Caco-2 (cell line): ENCODE results near the gene PLCB1. TPM values are rescaled to one million over a fixed set of nuclear protein-coding genes. Genes with fewer than 3 reads are reported as not detected.

Experiments
- BruUV-seq: library from RNA; stranded (reverse); fragments of 400-500 nt; replicated peaks from 2 replicates; lab custom pipeline; 2021; lab: Mats Ljungman, UMichigan
- CTCF ChIA-PET: fragments of 300-600 bp; sonication (Branson Sonifier 250); formaldehyde crosslinking; loops from one replicate; lab custom pipeline; 2022; ENCODE audit warnings: antibody characterized with exemption; lab: Charles Lee
- POLR2A ChIA-PET: fragments of 300-600 bp; sonication (Branson Sonifier 250); formaldehyde crosslinking; loops from one replicate; lab custom pipeline; 2022; ENCODE audit warnings: antibody characterized with exemption; lab: Charles Lee
- DNase-seq, 2 experiments: peaks; one replicate each; pipeline versions ENCODE4 v3.0.0 to v3.0.0-alpha.2; 2020 to 2022
- H3K27me3 ChIP-seq: replicated peaks from 2 replicates; pipeline ENCODE4 v1.6.0; 2011; ENCODE audit warnings: low read length; ENCODE audit not compliant: control insufficient read depth, insufficient read depth
- H3K36me3 ChIP-seq: 2 replicates; pipeline ENCODE4 v1.5.1; 2011; ENCODE audit warnings: low read length; ENCODE audit not compliant: control insufficient read depth, insufficient read depth
- H3K4me1 ChIP-seq: fragments of 250-450 bp; sonication (Bioruptor Pico); 2 replicates; pipeline ENCODE4 v1.5.1; 2020; ENCODE audit warnings: mild to moderate bottlenecking
- H3K4me3 ChIP-seq: 2 replicates; pipeline ENCODE4 v1.5.1; 2011; ENCODE audit warnings: low read depth, mild to moderate bottlenecking, control low read depth, low read length
- H3K9me3 ChIP-seq: fragments of 250-450 bp; sonication (Bioruptor Pico); 2 replicates; pipeline ENCODE4 v1.5.1; 2020; ENCODE audit warnings: mild to moderate bottlenecking, moderate library complexity
- H3K27ac Mint-ChIP-seq: one replicate; pipeline ENCODE4 v1.8.0; 2022; ENCODE audit warnings: mixed read lengths; ENCODE audit not compliant: unreplicated experiment
- H3K27me3 Mint-ChIP-seq: one replicate; pipeline ENCODE4 v1.8.0; 2022; ENCODE audit warnings: mixed read lengths; ENCODE audit not compliant: insufficient read depth, unreplicated experiment
- H3K36me3 Mint-ChIP-seq: one replicate; pipeline ENCODE4 v1.8.0; 2022; ENCODE audit warnings: mild to moderate bottlenecking, mixed read lengths; ENCODE audit not compliant: insufficient read depth, unreplicated experiment
- H3K4me1 Mint-ChIP-seq: one replicate; pipeline ENCODE4 v1.8.0; 2022; ENCODE audit warnings: low read depth, mixed read lengths; ENCODE audit not compliant: unreplicated experiment
- H3K4me3 Mint-ChIP-seq: one replicate; pipeline ENCODE4 v1.8.0; 2022; ENCODE audit warnings: mild to moderate bottlenecking, moderate library complexity, mixed read lengths; ENCODE audit not compliant: unreplicated experiment
- H3K9me3 Mint-ChIP-seq: one replicate; pipeline ENCODE4 v1.8.0; 2022; ENCODE audit warnings: mixed read lengths; ENCODE audit not compliant: unreplicated experiment
- intact Hi-C: fragments of 100-400 bp; cut with micrococcal nuclease; formaldehyde crosslinking; loops from one replicate; pipeline ENCODE4 v1.10.0; 2022; ENCODE audit not compliant: unreplicated experiment
- total RNA-seq: library from RNA; stranded (reverse); gene quantifications from 2 replicates; pipeline ENCODE4 v1.2.3, GENCODE V29; 2022
- TF ChIP-seq, protein P1 (sequence below), 2 experiments: fragments of 200-600 bp in 1 of 2; IDR thresholded peaks; 1 replicate in 1 of 2; 2 replicates in 1 of 2; pipeline versions ENCODE4 v1.5.1 to v1.8.0; 2011 to 2022; ENCODE audit warnings: antibody characterized with exemption in 1 of 2, control low read depth in 1 of 2, inconsistent platforms in 1 of 2, low read depth in 1 of 2, low read length in 1 of 2, mild to moderate bottlenecking in 1 of 2, moderate library complexity in 1 of 2; ENCODE audit not compliant: insufficient read depth in 1 of 2, severe bottlenecking in 1 of 2, unreplicated experiment in 1 of 2

The PLCB1 gene
- total RNA-seq, 1 experiment from 2014 or later = 105 TPM

DNA sequence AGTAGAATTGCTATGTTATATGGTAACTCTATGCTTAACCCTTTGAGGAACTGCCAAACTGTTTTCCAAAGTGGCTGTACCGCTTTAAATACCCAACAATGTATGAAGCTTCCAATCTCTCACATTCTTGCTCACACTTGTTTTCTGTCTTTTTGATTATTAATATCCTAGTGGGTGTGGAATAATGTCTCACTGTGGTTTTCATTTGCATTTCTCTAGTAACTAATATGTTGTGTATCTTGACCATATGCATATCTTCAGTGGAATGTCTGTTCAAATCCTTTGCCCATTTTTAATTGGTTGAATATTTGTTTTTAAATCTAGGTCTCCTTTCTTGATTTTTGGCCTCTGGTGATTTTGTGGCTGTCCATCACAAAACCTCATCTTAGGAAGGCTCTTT, 759.0 kb downstream of the PLCB1 start:
- H3K27me3 Mint-ChIP-seq = no peaks in the 10 kb centered on the region
- no peaks in the 10 kb centered on the region for H3K4me1 Mint-ChIP-seq
- BruUV-seq = no TSS peak
- Histone ChIP-seq H3K36me3 (no peaks in the 10 kb centered on the region), H3K4me1 (no peaks in the 10 kb centered on the region), H3K4me3 (no peak overlapping the region), H3K27me3 (no peaks in the 10 kb centered on the region), H3K9me3 (peaks cover 6% of the 10 kb centered on the region; the same call in 1 of the 2 replicates)
- DNase-seq = no peak
- peaks cover 40% of the 10 kb centered on the region for H3K9me3 Mint-ChIP-seq
- intact Hi-C loops = no loop called here
- TF ChIP-seq, protein P1, sequence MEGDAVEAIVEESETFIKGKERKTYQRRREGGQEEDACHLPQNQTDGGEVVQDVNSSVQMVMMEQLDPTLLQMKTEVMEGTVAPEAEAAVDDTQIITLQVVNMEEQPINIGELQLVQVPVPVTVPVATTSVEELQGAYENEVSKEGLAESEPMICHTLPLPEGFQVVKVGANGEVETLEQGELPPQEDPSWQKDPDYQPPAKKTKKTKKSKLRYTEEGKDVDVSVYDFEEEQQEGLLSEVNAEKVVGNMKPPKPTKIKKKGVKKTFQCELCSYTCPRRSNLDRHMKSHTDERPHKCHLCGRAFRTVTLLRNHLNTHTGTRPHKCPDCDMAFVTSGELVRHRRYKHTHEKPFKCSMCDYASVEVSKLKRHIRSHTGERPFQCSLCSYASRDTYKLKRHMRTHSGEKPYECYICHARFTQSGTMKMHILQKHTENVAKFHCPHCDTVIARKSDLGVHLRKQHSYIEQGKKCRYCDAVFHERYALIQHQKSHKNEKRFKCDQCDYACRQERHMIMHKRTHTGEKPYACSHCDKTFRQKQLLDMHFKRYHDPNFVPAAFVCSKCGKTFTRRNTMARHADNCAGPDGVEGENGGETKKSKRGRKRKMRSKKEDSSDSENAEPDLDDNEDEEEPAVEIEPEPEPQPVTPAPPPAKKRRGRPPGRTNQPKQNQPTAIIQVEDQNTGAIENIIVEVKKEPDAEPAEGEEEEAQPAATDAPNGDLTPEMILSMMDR (IDR thresholded peaks at IDR 0.05; ENCODE audit: insufficient read depth in 1 of 2, low read depth in 1 of 2, low read length in 1 of 2, severe bottlenecking in 1 of 2, unreplicated experiment in 1 of 2) = no peak
- H3K36me3 Mint-ChIP-seq = no peaks in the 10 kb centered on the region
- POLR2A ChIA-PET = no interaction called here
- CTCF ChIA-PET = no interaction called here
- H3K27ac Mint-ChIP-seq = no peak overlapping the region
- H3K4me3 Mint-ChIP-seq = no peak overlapping the region

DNA sequence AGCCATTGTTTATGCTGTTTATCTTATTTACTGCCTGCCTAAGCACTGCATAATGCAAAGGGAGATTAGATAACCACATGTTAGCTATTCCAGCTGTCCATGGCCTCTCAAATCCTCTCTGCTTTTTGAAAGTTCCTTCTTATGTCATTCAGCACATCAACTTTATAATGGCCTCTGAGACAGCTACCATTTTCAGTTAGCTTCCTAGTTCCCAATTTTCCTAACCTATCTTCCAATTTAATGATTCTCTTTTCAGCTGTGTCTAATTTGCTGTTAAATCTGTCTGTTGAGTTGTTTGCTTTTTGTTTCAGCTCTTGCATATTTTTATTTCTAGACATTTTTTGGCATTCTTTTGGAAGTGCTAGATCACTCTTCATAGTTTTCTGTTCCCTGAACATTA, 763.4 kb downstream of the PLCB1 start:
- Histone ChIP-seq H3K27me3 (no peaks in the 10 kb centered on the region), H3K4me3 (no peak overlapping the region), H3K4me1 (no peaks in the 10 kb centered on the region), H3K9me3 (peaks cover 11% of the 10 kb centered on the region), H3K36me3 (no peaks in the 10 kb centered on the region)
- CTCF ChIA-PET = no interaction called here
- Mint-ChIP-seq H3K27me3 (no peaks in the 10 kb centered on the region), H3K9me3 (peaks cover 21% of the 10 kb centered on the region), H3K4me1 (no peaks in the 10 kb centered on the region), H3K4me3 (no peak overlapping the region), H3K27ac (no peak overlapping the region), H3K36me3 (no peaks in the 10 kb centered on the region)
- DNase-seq = no peak
- POLR2A ChIA-PET = no interaction called here
- intact Hi-C loops = no loop called here
- no TSS peak for BruUV-seq
- TF ChIP-seq, protein P1 (IDR thresholded peaks at IDR 0.05; ENCODE audit: insufficient read depth in 1 of 2, low read depth in 1 of 2, low read length in 1 of 2, severe bottlenecking in 1 of 2, unreplicated experiment in 1 of 2) = no peak

DNA sequence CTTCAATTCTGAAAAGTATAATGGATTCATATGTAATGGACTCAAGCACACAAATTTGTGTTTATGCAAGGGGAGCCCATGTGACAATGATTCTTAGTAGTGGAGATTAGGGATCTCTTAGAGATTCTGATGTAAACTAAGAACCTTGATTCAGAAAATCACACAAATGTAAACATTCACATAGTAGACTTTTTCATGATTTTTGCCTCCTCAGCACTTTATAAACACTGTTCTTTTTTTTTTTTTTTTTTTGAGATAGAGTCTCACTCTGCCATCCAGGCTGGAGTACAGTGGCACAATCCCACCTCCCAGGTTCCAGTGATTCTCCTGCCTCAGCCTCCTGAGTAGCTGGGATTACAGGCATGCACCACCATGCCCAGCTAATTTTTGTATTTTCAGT, 766.8 kb downstream of the PLCB1 start:
- Mint-ChIP-seq H3K27me3 (no peaks in the 10 kb centered on the region), H3K9me3 (peaks cover 21% of the 10 kb centered on the region), H3K27ac (no peak overlapping the region), H3K4me3 (no peak overlapping the region), H3K36me3 (no peaks in the 10 kb centered on the region), H3K4me1 (no peaks in the 10 kb centered on the region)
- Histone ChIP-seq H3K4me1 (no peaks in the 10 kb centered on the region), H3K4me3 (no peak overlapping the region), H3K27me3 (no peaks in the 10 kb centered on the region), H3K36me3 (no peaks in the 10 kb centered on the region), H3K9me3 (peaks cover 11% of the 10 kb centered on the region)
- no peak for DNase-seq
- TF ChIP-seq, protein P1 (IDR thresholded peaks at IDR 0.05; ENCODE audit: insufficient read depth in 1 of 2, low read depth in 1 of 2, low read length in 1 of 2, severe bottlenecking in 1 of 2, unreplicated experiment in 1 of 2) = no peak
- BruUV-seq = no TSS peak
- ChIA-PET POLR2A (no interaction called here), CTCF (no interaction called here)
- intact Hi-C loops = no loop called here
